SK-N-SH treated with all-trans-retinoic acid at 6 μM for 48 hours (cell line): ENCODE measurements around the gene LYPD3.

ENCODE experiments used
- ATAC-seq: fragments of 200-7000 bp; cut with Tn5 transposase; 3 replicates; pipeline ENCODE4 v1.9.1; 2020; ENCODE audit warnings: mild to moderate bottlenecking, moderate library complexity
- ARNTL ChIP-seq: fragments of 450-650 bp; formaldehyde crosslinking; IDR thresholded peaks from 2 replicates; pipeline ENCODE4 v1.5.0; 2020; ENCODE audit warnings: low read depth, mild to moderate bottlenecking, moderate library complexity, borderline replicate concordance
- BACH2 ChIP-seq: fragments of 250-450 bp; sonication (Bioruptor Pico); IDR thresholded peaks from 2 replicates; pipeline ENCODE4 v1.9.0; 2021; ENCODE audit warnings: mild to moderate bottlenecking, borderline replicate concordance
- CSDC2 ChIP-seq: fragments of 250-450 bp; sonication (Bioruptor Pico); IDR thresholded peaks from 2 replicates; pipeline ENCODE4 v1.5.0; 2020; ENCODE audit warnings: mild to moderate bottlenecking, moderate library complexity
- ESRRG ChIP-seq: fragments of 250-450 bp; sonication (Bioruptor Pico); IDR thresholded peaks from 2 replicates; pipeline ENCODE4 v1.6.1; 2021; ENCODE audit warnings: mild to moderate bottlenecking
- GLIS3 ChIP-seq: fragments of 250-450 bp; sonication (Bioruptor Pico); IDR thresholded peaks from 2 replicates; pipeline ENCODE4 v1.5.0; 2020; ENCODE audit warnings: mild to moderate bottlenecking, moderate library complexity
- ISL1 ChIP-seq: fragments of 250-450 bp; sonication (Bioruptor Pico); IDR thresholded peaks from 2 replicates; pipeline ENCODE4 v2.1.2; 2022; ENCODE audit warnings: mild to moderate bottlenecking, moderate library complexity
- OSR1 ChIP-seq: fragments of 250-450 bp; sonication (Bioruptor Pico); IDR thresholded peaks from 2 replicates; pipeline ENCODE4 v1.8.0; 2022; ENCODE audit warnings: moderate library complexity, mild to moderate bottlenecking, inconsistent platforms
- RARB ChIP-seq: fragments of 250-450 bp; sonication (Bioruptor Pico); IDR thresholded peaks from 2 replicates; pipeline ENCODE4 v1.8.0; 2021; ENCODE audit warnings: mild to moderate bottlenecking, moderate library complexity
- SNAI2 ChIP-seq: fragments of 250-450 bp; sonication (Bioruptor Pico); IDR thresholded peaks from 2 replicates; pipeline ENCODE4 v1.5.0; 2020; ENCODE audit warnings: mild to moderate bottlenecking, moderate library complexity
- TCF4 ChIP-seq: fragments of 250-450 bp; sonication (Bioruptor Pico); IDR thresholded peaks from 2 replicates; pipeline ENCODE4 v1.8.0; 2021; ENCODE audit warnings: mild to moderate bottlenecking, moderate library complexity, borderline replicate concordance
- TOX ChIP-seq: fragments of 250-450 bp; sonication (Bioruptor Pico); IDR thresholded peaks from 2 replicates; pipeline ENCODE4 v1.8.0; 2021; ENCODE audit warnings: mild to moderate bottlenecking, moderate library complexity, borderline replicate concordance
- ZC3H10 ChIP-seq: fragments of 250-450 bp; sonication (Bioruptor Pico); IDR thresholded peaks from 2 replicates; pipeline ENCODE4 v1.5.1; 2021; ENCODE audit warnings: mild to moderate bottlenecking, moderate library complexity
- ZFP3 ChIP-seq: fragments of 250-450 bp; sonication (Bioruptor Pico); IDR thresholded peaks from 2 replicates; pipeline ENCODE4 v1.5.0; 2020; ENCODE audit warnings: mild to moderate bottlenecking, moderate library complexity
- ZFP30 ChIP-seq: fragments of 450-650 bp; formaldehyde crosslinking; IDR thresholded peaks from 2 replicates; pipeline ENCODE4 v1.5.0; 2022; ENCODE audit warnings: mild to moderate bottlenecking, moderate library complexity
- TF ChIP-seq, protein P1 (sequence below): fragments of 250-450 bp; sonication (Bioruptor Pico); IDR thresholded peaks from 2 replicates; pipeline ENCODE4 v1.5.1; 2021; ENCODE audit warnings: mild to moderate bottlenecking, moderate library complexity
- TF ChIP-seq, protein P2 (sequence below): fragments of 250-450 bp; sonication (Bioruptor Pico); IDR thresholded peaks from 2 replicates; pipeline ENCODE4 v1.5.0; 2020; ENCODE audit warnings: mild to moderate bottlenecking, moderate library complexity
- TF ChIP-seq, protein P3 (sequence below): fragments of 250-450 bp; sonication (Bioruptor Pico); IDR thresholded peaks from 2 replicates; pipeline ENCODE4 v1.8.0; 2020; ENCODE audit warnings: mild to moderate bottlenecking, moderate library complexity, borderline replicate concordance
- TF ChIP-seq, protein P4 (sequence below): fragments of 250-450 bp; sonication (Bioruptor Pico); IDR thresholded peaks from 2 replicates; pipeline ENCODE4 v1.8.0; 2021; ENCODE audit warnings: low read depth, mild to moderate bottlenecking, moderate library complexity, borderline replicate concordance
- TF ChIP-seq, protein P5 (sequence below): fragments of 250-450 bp; sonication (Bioruptor Pico); IDR thresholded peaks from 2 replicates; pipeline ENCODE4 v1.5.1; 2020; ENCODE audit warnings: low read depth, mild to moderate bottlenecking, moderate library complexity

Gene LYPD3

DNA sequence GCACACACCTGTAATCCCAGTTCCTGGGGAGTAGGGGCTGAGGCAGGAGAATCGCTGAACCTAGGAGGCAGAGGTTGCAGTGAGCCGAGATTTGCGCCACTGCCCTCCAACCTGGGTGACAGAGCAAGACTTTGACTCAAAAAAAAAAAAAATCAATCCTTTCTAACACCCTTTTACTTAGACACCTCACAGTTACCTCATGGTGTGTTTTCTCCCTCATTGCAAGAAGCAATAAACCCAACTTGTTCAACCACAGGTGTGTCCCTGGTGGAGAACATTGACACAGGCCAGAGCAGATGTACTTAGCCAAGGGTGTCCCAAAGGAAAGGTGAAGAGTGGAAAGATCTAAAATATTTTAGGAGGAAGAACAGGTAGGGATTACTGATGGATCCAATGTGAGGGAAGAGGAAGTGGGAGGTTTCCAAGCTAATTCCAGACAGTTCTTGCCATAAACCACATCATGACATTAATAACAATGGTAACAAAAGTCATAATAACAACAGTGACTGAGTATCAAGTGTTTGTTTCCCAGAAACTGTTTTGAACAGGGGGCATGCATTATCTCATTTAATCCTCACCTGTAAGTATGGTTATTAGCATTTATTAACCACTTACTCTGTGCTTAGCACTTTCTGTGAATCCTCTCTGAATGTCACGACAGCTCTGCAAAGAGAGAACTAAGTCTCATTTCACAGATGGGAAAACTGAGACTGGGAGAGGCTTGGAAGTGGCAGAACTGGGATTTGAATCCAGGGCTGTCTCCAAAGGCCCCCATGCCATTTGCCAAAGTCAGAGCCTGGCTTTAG, 3.1 kb upstream of the LYPD3 start:
- ATAC-seq = no peak
- TF ChIP-seq ZFP3 (CRISPR knock-in tag) (no peak), OSR1 (CRISPR knock-in tag) (no peak)
- TF ChIP-seq, all 23 proteins: peak for 0

DNA sequence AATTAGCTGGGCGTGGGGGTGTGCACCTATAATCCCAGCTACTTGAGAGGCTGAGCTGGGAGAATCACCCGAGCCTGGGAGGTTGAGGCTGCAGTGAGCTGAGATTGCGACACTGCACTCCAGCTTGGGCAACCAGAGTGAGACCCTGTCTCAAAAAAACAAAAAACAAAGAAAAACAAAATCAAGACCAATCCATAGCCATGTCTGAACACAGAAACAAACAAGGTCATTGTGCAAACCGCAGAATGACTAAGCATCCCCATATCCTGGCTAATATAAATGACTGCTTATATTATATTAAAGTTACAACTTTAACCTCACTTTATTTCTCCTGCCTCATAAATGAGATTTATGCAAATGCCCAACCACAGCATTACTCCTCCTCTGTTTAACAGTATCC, 2.3 kb upstream of the LYPD3 start:
- no peak for TF ChIP-seq ISL1 (CRISPR knock-in tag)
- TF ChIP-seq, protein P1, sequence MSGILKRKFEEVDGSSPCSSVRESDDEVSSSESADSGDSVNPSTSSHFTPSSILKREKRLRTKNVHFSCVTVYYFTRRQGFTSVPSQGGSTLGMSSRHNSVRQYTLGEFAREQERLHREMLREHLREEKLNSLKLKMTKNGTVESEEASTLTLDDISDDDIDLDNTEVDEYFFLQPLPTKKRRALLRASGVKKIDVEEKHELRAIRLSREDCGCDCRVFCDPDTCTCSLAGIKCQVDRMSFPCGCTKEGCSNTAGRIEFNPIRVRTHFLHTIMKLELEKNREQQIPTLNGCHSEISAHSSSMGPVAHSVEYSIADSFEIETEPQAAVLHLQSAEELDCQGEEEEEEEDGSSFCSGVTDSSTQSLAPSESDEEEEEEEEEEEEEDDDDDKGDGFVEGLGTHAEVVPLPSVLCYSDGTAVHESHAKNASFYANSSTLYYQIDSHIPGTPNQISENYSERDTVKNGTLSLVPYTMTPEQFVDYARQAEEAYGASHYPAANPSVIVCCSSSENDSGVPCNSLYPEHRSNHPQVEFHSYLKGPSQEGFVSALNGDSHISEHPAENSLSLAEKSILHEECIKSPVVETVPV (CRISPR knock-in tag) = no peak
- no peak for TF ChIP-seq GLIS3 (CRISPR knock-in tag)
- no peak for TF ChIP-seq SNAI2 (CRISPR knock-in tag)
- no peak for TF ChIP-seq ZC3H10 (CRISPR knock-in tag)
- no peak for TF ChIP-seq ZFP3 (CRISPR knock-in tag)
- no peak for TF ChIP-seq OSR1 (CRISPR knock-in tag)
- no peak for ATAC-seq

DNA sequence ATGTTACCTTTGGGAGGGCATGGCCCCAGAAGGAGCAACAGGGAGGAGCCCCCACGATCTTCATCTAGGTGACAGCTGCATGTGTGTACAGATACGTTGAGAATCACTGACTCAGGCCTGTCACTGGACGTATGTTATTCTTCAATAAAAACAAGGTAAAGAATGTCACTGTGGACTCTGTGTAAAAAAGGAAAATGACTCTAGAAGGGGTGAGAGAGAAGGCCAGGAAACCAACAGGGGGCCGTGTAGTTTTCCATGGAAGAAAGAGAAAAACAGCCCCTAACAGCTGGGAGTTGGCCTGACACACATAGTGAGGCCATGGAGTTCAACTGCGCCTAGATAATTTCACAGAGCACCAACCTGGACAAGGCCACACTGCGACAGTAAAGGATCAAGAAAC, 1.9 kb upstream of the LYPD3 start:
- no peak for TF ChIP-seq TCF4 (CRISPR knock-in tag)
- TF ChIP-seq, protein P2, sequence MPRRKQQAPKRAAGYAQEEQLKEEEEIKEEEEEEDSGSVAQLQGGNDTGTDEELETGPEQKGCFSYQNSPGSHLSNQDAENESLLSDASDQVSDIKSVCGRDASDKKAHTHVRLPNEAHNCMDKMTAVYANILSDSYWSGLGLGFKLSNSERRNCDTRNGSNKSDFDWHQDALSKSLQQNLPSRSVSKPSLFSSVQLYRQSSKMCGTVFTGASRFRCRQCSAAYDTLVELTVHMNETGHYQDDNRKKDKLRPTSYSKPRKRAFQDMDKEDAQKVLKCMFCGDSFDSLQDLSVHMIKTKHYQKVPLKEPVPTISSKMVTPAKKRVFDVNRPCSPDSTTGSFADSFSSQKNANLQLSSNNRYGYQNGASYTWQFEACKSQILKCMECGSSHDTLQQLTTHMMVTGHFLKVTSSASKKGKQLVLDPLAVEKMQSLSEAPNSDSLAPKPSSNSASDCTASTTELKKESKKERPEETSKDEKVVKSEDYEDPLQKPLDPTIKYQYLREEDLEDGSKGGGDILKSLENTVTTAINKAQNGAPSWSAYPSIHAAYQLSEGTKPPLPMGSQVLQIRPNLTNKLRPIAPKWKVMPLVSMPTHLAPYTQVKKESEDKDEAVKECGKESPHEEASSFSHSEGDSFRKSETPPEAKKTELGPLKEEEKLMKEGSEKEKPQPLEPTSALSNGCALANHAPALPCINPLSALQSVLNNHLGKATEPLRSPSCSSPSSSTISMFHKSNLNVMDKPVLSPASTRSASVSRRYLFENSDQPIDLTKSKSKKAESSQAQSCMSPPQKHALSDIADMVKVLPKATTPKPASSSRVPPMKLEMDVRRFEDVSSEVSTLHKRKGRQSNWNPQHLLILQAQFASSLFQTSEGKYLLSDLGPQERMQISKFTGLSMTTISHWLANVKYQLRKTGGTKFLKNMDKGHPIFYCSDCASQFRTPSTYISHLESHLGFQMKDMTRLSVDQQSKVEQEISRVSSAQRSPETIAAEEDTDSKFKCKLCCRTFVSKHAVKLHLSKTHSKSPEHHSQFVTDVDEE (CRISPR knock-in tag) = no peak
- TF ChIP-seq SNAI2 (CRISPR knock-in tag) = no peak
- no peak for ATAC-seq

DNA sequence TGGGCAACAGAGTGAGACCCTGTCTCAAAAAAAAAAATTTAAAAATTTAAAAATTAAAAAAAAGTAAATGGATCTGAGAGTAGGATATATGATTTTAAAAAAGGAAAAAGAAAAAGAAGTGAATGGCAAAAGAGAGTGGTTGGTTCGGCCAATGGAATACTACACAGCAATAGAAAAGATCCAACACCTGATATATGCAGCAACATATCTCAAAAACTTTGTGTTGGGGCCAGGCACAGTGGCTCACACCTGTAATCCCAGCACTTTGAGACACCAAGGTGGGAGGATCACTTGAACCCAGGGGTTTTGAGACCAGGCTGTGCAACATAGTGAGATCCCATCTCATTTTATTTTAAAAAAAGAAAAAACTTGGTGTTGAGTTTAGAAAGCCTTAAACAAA, 1.4 kb upstream of the LYPD3 start:
- no peak for ATAC-seq
- TF ChIP-seq ISL1 (CRISPR knock-in tag) (no peak), ZC3H10 (CRISPR knock-in tag) (no peak), BACH2 (CRISPR knock-in tag) (no peak), TCF4 (CRISPR knock-in tag) (no peak), ESRRG (CRISPR knock-in tag) (no peak), ARNTL (CRISPR knock-in tag) (no peak), CSDC2 (CRISPR knock-in tag) (no peak), RARB (CRISPR knock-in tag) (no peak), SNAI2 (CRISPR knock-in tag) (no peak), TOX (no peak), GLIS3 (CRISPR knock-in tag) (no peak), ZFP3 (CRISPR knock-in tag) (no peak), ZFP30 (CRISPR knock-in tag) (no peak)
- TF ChIP-seq, protein P3, sequence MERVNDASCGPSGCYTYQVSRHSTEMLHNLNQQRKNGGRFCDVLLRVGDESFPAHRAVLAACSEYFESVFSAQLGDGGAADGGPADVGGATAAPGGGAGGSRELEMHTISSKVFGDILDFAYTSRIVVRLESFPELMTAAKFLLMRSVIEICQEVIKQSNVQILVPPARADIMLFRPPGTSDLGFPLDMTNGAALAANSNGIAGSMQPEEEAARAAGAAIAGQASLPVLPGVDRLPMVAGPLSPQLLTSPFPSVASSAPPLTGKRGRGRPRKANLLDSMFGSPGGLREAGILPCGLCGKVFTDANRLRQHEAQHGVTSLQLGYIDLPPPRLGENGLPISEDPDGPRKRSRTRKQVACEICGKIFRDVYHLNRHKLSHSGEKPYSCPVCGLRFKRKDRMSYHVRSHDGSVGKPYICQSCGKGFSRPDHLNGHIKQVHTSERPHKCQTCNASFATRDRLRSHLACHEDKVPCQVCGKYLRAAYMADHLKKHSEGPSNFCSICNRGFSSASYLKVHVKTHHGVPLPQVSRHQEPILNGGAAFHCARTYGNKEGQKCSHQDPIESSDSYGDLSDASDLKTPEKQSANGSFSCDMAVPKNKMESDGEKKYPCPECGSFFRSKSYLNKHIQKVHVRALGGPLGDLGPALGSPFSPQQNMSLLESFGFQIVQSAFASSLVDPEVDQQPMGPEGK (CRISPR knock-in tag) = no peak
- TF ChIP-seq, protein P4, sequence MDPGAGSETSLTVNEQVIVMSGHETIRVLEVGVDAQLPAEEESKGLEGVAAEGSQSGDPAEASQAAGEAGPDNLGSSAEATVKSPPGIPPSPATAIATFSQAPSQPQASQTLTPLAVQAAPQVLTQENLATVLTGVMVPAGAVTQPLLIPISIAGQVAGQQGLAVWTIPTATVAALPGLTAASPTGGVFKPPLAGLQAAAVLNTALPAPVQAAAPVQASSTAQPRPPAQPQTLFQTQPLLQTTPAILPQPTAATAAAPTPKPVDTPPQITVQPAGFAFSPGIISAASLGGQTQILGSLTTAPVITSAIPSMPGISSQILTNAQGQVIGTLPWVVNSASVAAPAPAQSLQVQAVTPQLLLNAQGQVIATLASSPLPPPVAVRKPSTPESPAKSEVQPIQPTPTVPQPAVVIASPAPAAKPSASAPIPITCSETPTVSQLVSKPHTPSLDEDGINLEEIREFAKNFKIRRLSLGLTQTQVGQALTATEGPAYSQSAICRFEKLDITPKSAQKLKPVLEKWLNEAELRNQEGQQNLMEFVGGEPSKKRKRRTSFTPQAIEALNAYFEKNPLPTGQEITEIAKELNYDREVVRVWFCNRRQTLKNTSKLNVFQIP = no peak
- TF ChIP-seq, protein P5, sequence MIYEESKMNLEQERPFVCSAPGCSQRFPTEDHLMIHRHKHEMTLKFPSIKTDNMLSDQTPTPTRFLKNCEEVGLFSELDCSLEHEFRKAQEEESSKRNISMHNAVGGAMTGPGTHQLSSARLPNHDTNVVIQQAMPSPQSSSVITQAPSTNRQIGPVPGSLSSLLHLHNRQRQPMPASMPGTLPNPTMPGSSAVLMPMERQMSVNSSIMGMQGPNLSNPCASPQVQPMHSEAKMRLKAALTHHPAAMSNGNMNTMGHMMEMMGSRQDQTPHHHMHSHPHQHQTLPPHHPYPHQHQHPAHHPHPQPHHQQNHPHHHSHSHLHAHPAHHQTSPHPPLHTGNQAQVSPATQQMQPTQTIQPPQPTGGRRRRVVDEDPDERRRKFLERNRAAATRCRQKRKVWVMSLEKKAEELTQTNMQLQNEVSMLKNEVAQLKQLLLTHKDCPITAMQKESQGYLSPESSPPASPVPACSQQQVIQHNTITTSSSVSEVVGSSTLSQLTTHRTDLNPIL (CRISPR knock-in tag) = no peak
